ENCODE measurements around the gene MICOS13.

Gene MICOS13

GRCh38 chr19:5679289-5680083, 830 bp downstream of the MICOS13 start:
- H2BK5ac ChIP-seq (ENCODE audit: low read length) = no peak overlapping the region
- no peaks in the 10 kb centered on the region for H3K27me3 ChIP-seq (ENCODE audit: insufficient read depth, low read length, poor library complexity)
- H3K18ac ChIP-seq (ENCODE audit: low read length) = no peak overlapping the region
- no CpG with 5 or more reads among the region's 26 CpGs for WGBS (ENCODE audit: extremely low coverage, insufficient coverage, low lambda C conversion rate)
- DNase-seq = no peak
- H4K8ac ChIP-seq (ENCODE audit: low read depth, low read length) = no peak overlapping the region
- no peak overlapping the region for H3K23ac ChIP-seq (ENCODE audit: low read length)
- peak overlapping the region; percentile 27 for H2AK5ac ChIP-seq (ENCODE audit: low read length)
- H3K56ac ChIP-seq (ENCODE audit: low read length) = peak overlapping the region; percentile 88
- H2BK120ac ChIP-seq (ENCODE audit: low read depth, low read length) = no peak overlapping the region
- no peak overlapping the region for H3K27ac ChIP-seq (ENCODE audit: low read depth, low read length)
- peak overlapping the region; percentile 31 for H3K4ac ChIP-seq (ENCODE audit: low read depth, low read length)
- peak overlapping the region; percentile 78 for H3K9ac ChIP-seq (ENCODE audit: low read length)
- no peaks in the 10 kb centered on the region for H3K79me2 ChIP-seq (ENCODE audit: control insufficient read depth, insufficient read depth, low read length)
- no peaks in the 10 kb centered on the region for H3K36me3 ChIP-seq (ENCODE audit: control insufficient read depth, insufficient read depth, low read length)
- H3K79me1 ChIP-seq (ENCODE audit: low read length) = no peaks in the 10 kb centered on the region
- H3K4me1 ChIP-seq (ENCODE audit: control insufficient read depth, low read depth, low read length) = no peaks in the 10 kb centered on the region
- no peak overlapping the region for H2BK15ac ChIP-seq (replicated peaks; ENCODE audit: low read depth)
- peak overlapping the region; percentile 45 for H3K4me2 ChIP-seq (ENCODE audit: low read length)
- H4K5ac ChIP-seq (ENCODE audit: low read length) = no peak overlapping the region
- peak overlapping the region; percentile 68 for H3K4me3 ChIP-seq (ENCODE audit: low read length)

- DNase-seq = no peak
- no peak overlapping the region for H4K5ac ChIP-seq (ENCODE audit: low read length)
- no peak overlapping the region for H3K27ac ChIP-seq (ENCODE audit: low read depth, low read length)
- no peaks in the 10 kb centered on the region for H3K79me1 ChIP-seq (ENCODE audit: low read length)
- no peak overlapping the region for H3K9ac ChIP-seq (ENCODE audit: low read length)
- no peak overlapping the region for H3K23ac ChIP-seq (ENCODE audit: low read length)
- no CpG with 5 or more reads among the region's 22 CpGs for whole genome bisulfite sequencing (ENCODE audit: extremely low coverage, insufficient coverage, low lambda C conversion rate)
- no peak overlapping the region for H2BK15ac ChIP-seq (replicated peaks; ENCODE audit: low read depth)
- H3K18ac ChIP-seq (ENCODE audit: low read length) = no peak overlapping the region
- no peaks in the 10 kb centered on the region for H3K36me3 ChIP-seq (ENCODE audit: control insufficient read depth, insufficient read depth, low read length)
- no peak overlapping the region for H3K4me2 ChIP-seq (ENCODE audit: low read length)
- H3K4ac ChIP-seq (ENCODE audit: low read depth, low read length) = no peak overlapping the region
- no peaks in the 10 kb centered on the region for H3K79me2 ChIP-seq (ENCODE audit: control insufficient read depth, insufficient read depth, low read length)
- no peak overlapping the region for H2AK5ac ChIP-seq (ENCODE audit: low read length)
- no peak overlapping the region for H2BK120ac ChIP-seq (ENCODE audit: low read depth, low read length)
- no peaks in the 10 kb centered on the region for H3K4me1 ChIP-seq (ENCODE audit: control insufficient read depth, low read depth, low read length)
- H2BK5ac ChIP-seq (ENCODE audit: low read length) = no peak overlapping the region
- no peak overlapping the region for H3K4me3 ChIP-seq (ENCODE audit: low read length)
- no peaks in the 10 kb centered on the region for H3K27me3 ChIP-seq (ENCODE audit: insufficient read depth, low read length, poor library complexity)
- no peak overlapping the region for H4K8ac ChIP-seq (ENCODE audit: low read depth, low read length)
- no peak overlapping the region for H3K56ac ChIP-seq (ENCODE audit: low read length)
Measured at GRCh38 chr19:5678071-5678718, 2.1 kb downstream of the MICOS13 start.

DNA sequence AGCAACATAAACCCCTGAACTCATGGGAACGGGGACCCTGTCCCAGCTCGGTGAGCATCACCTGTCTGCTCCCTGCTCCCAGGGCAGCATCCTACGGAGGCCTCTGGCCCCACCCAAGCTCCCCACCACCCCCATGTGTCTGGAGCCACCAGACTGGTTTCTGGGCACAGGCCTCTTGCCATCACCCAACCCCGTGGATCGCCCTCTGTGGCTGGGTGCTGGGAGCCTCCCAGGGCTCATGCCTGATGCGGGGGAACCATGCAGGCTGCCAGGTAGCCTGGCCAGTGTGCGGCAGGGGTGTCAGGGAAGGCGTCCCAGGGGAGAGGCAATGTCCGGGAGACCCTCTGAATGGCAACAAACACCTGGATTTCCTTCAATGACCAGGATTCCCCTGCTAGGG, 2.7 kb downstream of the MICOS13 start:
- Histone ChIP-seq H3K4me1 (ENCODE audit: control insufficient read depth, low read depth, low read length) (no peaks in the 10 kb centered on the region), H2BK120ac (ENCODE audit: low read depth, low read length) (no peak overlapping the region), H3K23ac (ENCODE audit: low read length) (no peak overlapping the region), H3K56ac (ENCODE audit: low read length) (no peak overlapping the region), H2BK5ac (ENCODE audit: low read length) (no peak overlapping the region), H3K4me2 (ENCODE audit: low read length) (no peak overlapping the region), H3K79me1 (ENCODE audit: low read length) (no peaks in the 10 kb centered on the region), H3K79me2 (ENCODE audit: control insufficient read depth, insufficient read depth, low read length) (no peaks in the 10 kb centered on the region), H2BK15ac (replicated peaks; ENCODE audit: low read depth) (no peak overlapping the region), H3K4ac (ENCODE audit: low read depth, low read length) (no peak overlapping the region), H3K27ac (ENCODE audit: low read depth, low read length) (no peak overlapping the region), H3K18ac (ENCODE audit: low read length) (no peak overlapping the region), H3K9ac (ENCODE audit: low read length) (no peak overlapping the region), H4K8ac (ENCODE audit: low read depth, low read length) (no peak overlapping the region), H3K36me3 (ENCODE audit: control insufficient read depth, insufficient read depth, low read length) (no peaks in the 10 kb centered on the region), H3K4me3 (ENCODE audit: low read length) (no peak overlapping the region), H3K27me3 (ENCODE audit: insufficient read depth, low read length, poor library complexity) (no peaks in the 10 kb centered on the region), H2AK5ac (ENCODE audit: low read length) (no peak overlapping the region), H4K5ac (ENCODE audit: low read length) (no peak overlapping the region)
- no peak for DNase-seq
- no CpG with 5 or more reads among the region's 9 CpGs for WGBS (ENCODE audit: extremely low coverage, insufficient coverage, low lambda C conversion rate)

DNA sequence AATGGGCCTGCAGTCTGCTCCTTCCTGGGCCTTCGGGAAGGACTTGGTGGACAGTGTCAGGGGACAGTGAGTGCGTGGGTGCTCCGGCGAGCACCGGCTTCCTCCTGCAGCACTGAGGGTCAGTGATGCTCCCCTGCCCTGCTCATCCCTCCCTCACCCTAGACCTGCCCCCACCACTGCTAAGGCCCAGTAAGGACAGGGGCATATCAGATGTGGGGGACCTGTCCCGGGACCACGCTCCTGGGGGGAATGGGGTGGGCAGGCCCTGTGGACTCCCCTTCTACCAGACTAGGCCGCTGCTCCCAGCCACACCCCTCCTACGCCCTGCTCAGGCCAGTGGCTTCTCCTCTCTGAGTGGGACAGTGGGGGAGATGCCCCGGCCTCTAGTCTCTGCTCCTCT, 3.2 kb downstream of the MICOS13 start:
- no peaks in the 10 kb centered on the region for H3K4me1 ChIP-seq (ENCODE audit: control insufficient read depth, low read depth, low read length)
- no peak overlapping the region for H2BK120ac ChIP-seq (ENCODE audit: low read depth, low read length)
- no peak overlapping the region for H3K23ac ChIP-seq (ENCODE audit: low read length)
- no peaks in the 10 kb centered on the region for H3K79me1 ChIP-seq (ENCODE audit: low read length)
- H2BK5ac ChIP-seq (ENCODE audit: low read length) = no peak overlapping the region
- no peak for DNase-seq
- H2BK15ac ChIP-seq (replicated peaks; ENCODE audit: low read depth) = no peak overlapping the region
- no CpG with 5 or more reads among the region's 10 CpGs for whole genome bisulfite sequencing (ENCODE audit: extremely low coverage, insufficient coverage, low lambda C conversion rate)
- H3K9ac ChIP-seq (ENCODE audit: low read length) = no peak overlapping the region
- H3K27me3 ChIP-seq (ENCODE audit: insufficient read depth, low read length, poor library complexity) = no peaks in the 10 kb centered on the region
- no peak overlapping the region for H4K5ac ChIP-seq (ENCODE audit: low read length)
- H3K56ac ChIP-seq (ENCODE audit: low read length) = no peak overlapping the region
- no peak overlapping the region for H2AK5ac ChIP-seq (ENCODE audit: low read length)
- H3K4me3 ChIP-seq (ENCODE audit: low read length) = no peak overlapping the region
- H3K4ac ChIP-seq (ENCODE audit: low read depth, low read length) = no peak overlapping the region
- no peaks in the 10 kb centered on the region for H3K36me3 ChIP-seq (ENCODE audit: control insufficient read depth, insufficient read depth, low read length)
- no peak overlapping the region for H3K27ac ChIP-seq (ENCODE audit: low read depth, low read length)
- no peak overlapping the region for H4K8ac ChIP-seq (ENCODE audit: low read depth, low read length)
- H3K4me2 ChIP-seq (ENCODE audit: low read length) = no peak overlapping the region
- H3K79me2 ChIP-seq (ENCODE audit: control insufficient read depth, insufficient read depth, low read length) = no peaks in the 10 kb centered on the region
- H3K18ac ChIP-seq (ENCODE audit: low read length) = no peak overlapping the region

DNA sequence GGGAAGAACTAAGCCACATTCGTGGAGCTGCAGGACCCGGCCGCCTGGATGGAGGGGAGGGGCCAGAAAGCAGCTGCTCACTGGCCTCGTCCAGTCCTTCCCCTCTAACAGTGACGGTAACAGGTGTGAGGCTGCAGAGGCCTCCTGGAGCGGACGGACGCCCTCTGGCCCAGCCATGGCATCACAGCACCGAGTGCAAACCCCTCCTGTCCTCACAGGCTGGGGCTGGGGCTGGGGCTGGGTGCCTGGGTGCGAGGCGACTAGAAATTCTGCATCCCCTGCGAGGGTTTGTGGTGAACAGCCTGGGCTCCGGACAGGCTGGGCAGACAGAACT, 3.6 kb downstream of the MICOS13 start:
- no CpG with 5 or more reads among the region's 13 CpGs for WGBS (ENCODE audit: extremely low coverage, insufficient coverage, low lambda C conversion rate)
- Histone ChIP-seq H2BK15ac (replicated peaks; ENCODE audit: low read depth) (no peak overlapping the region), H3K27me3 (ENCODE audit: insufficient read depth, low read length, poor library complexity) (no peaks in the 10 kb centered on the region), H2BK120ac (ENCODE audit: low read depth, low read length) (no peak overlapping the region), H3K79me1 (ENCODE audit: low read length) (no peaks in the 10 kb centered on the region), H4K5ac (ENCODE audit: low read length) (no peak overlapping the region), H3K56ac (ENCODE audit: low read length) (no peak overlapping the region), H3K4me2 (ENCODE audit: low read length) (no peak overlapping the region), H3K4ac (ENCODE audit: low read depth, low read length) (no peak overlapping the region), H3K4me1 (ENCODE audit: control insufficient read depth, low read depth, low read length) (no peaks in the 10 kb centered on the region), H3K18ac (ENCODE audit: low read length) (no peak overlapping the region), H3K23ac (ENCODE audit: low read length) (no peak overlapping the region), H4K8ac (ENCODE audit: low read depth, low read length) (no peak overlapping the region), H3K36me3 (ENCODE audit: control insufficient read depth, insufficient read depth, low read length) (peaks cover 2% of the 10 kb centered on the region), H3K27ac (ENCODE audit: low read depth, low read length) (no peak overlapping the region), H3K79me2 (ENCODE audit: control insufficient read depth, insufficient read depth, low read length) (no peaks in the 10 kb centered on the region), H3K4me3 (ENCODE audit: low read length) (no peak overlapping the region), H2BK5ac (ENCODE audit: low read length) (no peak overlapping the region), H2AK5ac (ENCODE audit: low read length) (no peak overlapping the region), H3K9ac (ENCODE audit: low read length) (no peak overlapping the region)
- no peak for DNase-seq
